ENCODE results near the gene TMEM50A.
"Not testable (repeated sequence)": the region's sequence is repeated elsewhere in the genome, so short reads cannot be mapped to it uniquely, and the experiment has no call there.

Gene TMEM50A

DNA sequence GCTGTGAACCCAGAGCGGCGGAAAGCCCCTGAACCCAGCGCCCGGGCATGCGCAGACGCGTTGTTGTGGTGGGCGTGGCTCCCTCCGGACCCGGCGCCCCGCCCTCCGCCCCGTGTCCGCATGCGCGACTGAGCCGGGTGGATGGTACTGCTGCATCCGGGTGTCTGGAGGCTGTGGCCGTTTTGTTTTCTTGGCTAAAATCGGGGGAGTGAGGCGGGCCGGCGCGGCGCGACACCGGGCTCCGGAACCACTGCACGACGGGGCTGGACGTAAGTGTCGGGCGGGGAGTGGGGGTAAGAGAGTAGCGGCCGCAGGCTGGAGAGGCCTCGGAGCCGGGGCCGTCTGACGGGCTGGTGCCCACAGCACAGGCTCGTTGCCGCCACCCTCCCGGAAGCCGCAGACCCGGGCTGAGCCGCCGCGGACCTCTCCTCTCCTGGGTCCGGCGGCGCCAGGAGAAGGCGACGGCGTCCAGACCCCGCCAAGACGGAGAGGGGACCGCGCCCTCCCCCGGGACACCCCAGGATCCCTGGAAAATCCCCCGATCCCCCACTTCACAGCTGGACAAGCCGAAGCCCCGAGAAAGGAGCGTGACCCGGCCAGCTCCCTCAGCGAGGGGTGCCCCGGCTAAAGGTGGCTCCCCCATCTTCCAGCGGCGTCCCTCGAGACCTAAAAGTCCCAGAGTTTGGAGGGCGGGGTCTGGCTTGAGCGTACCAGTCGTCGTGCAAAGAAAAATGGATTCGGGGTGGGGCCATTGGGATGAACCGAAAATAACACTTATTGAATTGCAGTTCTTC is at the start of gene TMEM50A:
Gene TMEM50A (plus strand): TSS at position 147 of the 794 bp plus-strand sequence. CDS start 2,153 bp downstream, outside the sequence.
- DNase-seq = peak; percentile 81 to 88

DNA sequence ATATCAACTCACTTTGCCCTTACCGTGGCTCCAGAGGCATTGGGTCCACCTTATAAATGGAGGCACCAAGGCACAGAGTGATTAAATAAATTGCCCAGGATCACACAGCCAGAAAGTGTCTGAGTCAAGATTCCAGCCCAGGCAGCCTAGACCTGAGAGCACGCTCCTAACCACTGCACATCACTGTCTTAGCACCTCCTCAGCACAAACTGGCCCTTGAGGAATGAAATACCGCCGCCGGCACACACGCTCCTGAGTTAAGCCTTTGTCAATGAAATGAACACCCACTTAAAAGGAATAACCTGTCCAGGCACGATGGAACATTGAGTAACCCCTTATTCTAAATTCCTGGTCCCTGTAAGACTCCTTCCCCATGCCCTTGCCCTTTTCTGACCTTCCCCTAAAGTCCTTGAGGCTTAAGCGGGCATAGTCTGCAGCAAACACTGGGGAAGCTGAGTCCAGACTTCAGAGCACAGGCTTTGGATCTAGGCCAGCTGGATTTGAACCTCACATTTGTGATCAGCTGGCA is 49.5 kb upstream of the TMEM50A start:
- not testable (repeated sequence) for DNase-seq

DNA sequence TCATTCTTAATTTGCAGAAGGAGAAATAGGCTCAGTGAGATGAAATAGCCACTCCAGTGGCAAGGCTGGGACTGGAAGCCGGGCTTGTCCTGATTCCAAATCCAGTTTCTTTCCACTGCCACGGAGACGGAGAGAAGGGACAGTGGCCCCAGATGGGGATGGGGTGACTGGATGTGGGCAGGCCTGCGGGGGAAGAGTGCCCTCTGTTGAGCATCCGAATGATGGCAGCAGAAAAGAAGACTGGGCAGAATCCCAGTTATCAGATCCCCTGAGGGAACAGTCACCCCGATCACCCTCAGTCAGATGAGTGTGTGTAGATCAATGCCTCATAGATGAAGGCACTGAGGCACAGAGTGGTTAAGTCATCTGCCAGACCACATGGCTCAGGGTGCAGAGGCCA is 48.1 kb upstream of the TMEM50A start:
- not testable (repeated sequence) for DNase-seq

DNA sequence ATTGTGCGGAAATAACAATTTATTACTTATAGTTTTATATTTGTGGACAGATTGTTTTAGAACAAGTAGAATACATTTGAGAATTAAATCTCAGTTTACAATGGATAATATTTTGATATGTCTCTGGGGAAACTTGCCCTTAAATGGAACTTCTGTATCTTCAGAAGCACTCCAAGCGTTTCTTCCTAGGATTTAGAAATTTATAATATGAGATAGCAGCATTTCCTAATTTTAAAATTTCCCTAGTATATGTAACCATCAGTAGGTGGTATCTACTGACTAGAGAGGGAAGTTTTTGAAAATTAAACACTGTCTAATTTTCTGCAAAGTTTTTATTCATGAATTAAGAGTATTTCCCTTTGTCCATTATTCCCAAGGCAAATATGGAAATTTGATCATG is 44.7 kb upstream of the TMEM50A start:
- DNase-seq = peak; percentile 51 to 52

DNA sequence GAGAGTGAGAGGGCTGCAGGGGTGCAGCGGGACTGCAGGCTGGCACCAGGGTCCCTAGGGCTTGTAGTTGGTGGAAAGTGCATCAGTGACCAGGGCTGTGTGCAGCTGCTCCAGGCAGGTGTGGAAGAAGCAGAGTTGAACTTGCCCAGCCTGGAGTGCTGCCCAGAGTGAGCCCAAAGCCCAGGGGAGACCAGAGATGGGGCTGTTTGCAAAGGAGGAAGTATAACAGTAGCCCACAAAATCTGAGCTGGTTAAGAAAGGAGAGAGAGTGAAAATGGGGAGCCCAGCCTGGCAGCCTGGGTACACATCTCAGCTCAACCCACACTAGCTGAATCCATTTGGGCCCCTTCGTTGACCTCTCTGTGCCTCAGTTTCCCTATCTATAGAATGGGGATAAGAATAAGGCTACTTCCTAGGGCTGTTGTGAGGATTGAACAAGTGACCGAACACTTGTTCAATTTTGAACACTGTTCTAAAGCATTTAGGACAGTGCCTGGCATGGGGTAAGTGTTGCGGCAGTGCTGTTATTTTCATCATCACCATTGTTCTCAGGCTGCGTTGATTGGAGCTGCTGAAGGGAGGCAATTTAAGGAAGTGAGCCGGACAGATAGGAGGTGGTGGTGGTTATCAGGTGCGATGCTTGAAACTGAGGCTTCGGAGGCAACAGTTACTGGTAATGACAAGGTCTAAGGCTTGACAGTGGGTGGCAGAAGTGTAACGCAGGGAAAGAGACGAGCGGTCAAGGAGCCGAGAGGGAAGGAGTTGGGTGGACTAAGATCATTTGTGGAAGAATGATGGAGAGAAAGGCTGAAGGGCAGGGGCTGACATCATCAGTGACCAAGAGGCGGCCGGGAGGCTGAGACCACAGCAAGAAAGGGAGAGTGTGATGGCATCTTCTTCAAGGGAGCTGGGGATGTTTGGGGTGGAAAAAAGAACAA is 43.0 kb upstream of the TMEM50A start:
- DNase-seq = not testable (repeated sequence)

DNA sequence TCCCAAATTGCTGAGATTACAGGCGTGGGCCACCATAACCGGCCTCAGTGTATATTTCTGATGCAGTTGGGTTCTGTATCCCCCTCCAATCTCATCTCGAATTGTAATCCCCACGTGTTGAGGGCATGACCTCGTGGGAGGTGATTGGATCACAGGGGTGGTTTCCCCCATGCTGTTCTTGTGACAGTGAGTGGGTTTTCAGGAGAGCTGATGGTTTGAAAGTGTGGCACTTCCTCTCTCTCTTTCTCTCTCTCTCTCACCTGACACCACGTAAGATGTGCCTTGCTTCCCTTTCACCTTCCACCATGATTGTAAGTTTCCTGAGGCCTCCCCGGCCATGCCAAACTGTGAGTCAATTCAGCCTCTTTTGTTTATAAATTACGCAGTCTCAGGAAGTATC is 41.6 kb upstream of the TMEM50A start:
- DNase-seq = peak in 1 of 2 donors; percentile 30

DNA sequence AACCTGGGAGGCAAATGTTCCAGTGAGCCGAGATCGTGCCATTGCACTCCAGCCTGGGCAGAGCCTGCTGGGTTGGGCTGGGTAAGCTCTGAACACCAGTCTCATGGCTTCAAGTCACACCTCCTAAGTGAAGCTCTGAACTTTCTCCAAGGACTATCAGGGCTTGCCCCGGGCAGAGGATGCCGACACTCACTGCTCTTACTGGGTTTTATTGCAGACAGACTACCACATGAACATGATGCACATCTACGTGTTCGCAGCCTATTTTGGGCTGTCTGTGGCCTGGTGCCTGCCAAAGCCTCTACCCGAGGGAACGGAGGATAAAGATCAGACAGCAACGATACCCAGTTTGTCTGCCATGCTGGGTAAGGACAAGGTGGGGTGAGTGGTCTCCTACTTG is 37.4 kb upstream of the TMEM50A start:
- not testable (repeated sequence) for DNase-seq

DNA sequence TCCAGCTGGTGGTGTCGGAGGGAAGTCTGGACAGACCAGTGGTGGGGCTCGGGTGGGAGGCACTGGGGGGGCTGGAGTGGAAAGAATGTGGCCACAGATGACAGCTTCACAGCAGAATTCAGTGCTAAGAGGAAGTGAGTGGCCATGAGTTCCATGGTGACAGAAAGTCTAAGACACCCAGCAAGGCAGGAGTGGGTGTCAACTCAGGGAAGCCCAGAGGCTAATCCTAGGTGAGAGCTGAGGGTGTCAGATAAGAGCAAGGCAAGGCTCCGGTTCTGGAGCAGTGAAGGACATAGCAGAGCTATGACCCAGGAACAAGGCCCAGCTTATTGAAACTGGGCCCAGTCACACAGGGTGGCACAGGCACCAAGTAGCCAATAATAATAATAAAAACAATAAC is 35.8 kb upstream of the TMEM50A start:
- peak; percentile 22 for DNase-seq

DNA sequence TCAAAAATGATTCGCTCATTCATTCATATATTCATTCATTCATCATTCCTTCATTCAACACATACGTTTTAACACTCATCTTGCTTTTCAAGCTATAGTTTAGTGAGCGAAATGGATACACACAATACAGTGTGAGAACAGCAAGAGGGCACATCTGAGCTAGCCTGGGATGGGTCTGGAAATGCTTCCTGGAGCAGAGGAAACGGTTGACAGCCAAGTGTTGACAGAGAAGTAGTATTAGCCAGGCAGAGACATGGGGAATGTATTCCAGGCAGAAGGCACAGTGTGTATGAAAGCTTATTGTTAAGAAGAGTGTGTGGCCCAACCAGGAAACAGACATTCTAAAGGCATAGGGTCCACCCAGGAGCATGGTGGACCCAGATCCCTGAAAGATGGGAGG is 33.2 kb upstream of the TMEM50A start:
- DNase-seq = not testable (repeated sequence)

DNA sequence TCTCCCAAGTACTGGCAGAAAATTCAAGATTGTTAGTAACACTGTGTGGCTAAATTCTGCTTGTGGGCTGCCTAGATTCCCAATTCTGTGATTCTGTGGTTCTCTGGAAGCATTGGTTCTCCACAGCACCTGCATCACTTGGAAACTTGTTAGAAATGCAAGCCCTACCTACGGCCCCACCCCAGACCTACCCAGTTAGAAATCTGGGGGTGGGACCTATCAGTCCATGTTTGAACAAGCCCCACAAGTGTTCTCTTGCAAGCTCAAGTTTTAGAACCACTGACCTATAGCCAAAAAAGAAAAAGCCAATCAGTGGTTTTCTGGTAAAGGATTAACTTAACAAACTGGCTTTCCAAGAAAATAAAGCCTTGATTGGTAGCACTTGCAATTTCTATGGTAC is 30.0 kb upstream of the TMEM50A start:
- DNase-seq = not testable (repeated sequence)

DNA sequence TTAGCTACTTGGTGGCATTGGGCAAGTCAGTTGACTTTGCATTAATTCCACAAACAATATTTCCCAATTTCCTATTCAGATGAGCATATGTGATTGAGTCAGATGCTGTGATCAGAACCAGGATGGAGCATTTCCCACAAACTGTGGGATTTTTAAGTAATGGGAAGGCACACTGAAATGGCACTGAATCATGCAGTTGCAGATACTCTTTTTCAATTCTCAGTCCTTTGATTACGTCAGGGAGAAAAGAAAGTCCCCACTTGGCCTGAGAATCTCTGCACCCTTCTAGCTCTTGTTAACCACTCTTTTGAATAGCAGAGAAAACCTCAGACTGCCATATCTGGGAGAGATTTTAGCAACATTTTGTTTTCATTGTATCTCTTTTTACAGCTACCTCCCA is 29.0 kb upstream of the TMEM50A start:
- DNase-seq = peak; percentile 90 to 92

DNA sequence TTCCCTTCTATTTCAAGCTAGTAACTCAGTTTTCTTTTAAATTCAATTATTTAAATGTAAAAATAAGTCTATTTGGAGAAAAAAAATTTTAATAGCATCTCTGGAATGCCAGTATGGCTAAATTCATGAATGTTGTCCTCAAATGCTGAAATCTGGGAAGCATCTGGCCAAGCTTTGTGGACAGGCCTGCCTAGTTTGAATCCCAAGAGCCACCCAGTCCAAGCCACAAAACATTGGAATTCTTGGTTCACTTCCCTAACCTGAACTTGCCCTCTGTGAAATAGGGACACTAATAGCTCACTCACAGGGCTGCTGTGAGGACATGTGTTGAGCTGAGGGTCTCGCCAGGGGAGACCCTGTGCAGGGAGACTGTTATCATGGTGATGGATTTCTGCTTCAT is 28.6 kb upstream of the TMEM50A start:
- DNase-seq = not testable (repeated sequence)

DNA sequence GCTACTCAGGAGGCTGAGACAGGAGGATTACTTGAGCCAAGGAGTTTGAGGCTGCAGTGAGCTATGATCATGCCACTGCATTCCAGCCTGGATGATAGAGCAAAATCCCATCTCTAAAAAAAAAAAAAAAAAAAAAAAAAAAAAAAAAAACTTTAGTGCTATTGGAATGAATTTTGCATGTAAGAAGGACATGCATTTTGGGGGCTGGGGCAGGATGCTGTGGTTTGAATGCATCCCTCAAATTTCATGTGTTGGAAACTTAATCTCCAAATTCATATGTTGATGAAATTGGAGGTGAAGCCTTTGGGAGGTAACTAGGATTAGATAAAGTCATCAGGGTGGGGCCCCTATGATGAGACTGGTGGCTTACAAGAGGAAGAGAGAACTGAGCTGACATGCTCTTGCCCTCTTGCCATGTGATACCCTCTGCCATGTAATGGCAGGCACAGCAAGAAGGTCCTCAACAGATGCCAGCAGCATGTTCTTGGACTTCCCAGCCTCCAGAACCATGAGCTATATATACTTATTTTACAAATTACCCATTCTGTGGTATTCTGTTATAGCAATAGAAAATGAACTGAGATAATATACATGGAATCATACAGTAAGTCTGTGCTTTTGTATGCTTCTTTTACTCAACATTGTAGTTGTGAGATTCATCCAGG is 25.2 kb upstream of the TMEM50A start:
- not testable (repeated sequence) for DNase-seq

DNA sequence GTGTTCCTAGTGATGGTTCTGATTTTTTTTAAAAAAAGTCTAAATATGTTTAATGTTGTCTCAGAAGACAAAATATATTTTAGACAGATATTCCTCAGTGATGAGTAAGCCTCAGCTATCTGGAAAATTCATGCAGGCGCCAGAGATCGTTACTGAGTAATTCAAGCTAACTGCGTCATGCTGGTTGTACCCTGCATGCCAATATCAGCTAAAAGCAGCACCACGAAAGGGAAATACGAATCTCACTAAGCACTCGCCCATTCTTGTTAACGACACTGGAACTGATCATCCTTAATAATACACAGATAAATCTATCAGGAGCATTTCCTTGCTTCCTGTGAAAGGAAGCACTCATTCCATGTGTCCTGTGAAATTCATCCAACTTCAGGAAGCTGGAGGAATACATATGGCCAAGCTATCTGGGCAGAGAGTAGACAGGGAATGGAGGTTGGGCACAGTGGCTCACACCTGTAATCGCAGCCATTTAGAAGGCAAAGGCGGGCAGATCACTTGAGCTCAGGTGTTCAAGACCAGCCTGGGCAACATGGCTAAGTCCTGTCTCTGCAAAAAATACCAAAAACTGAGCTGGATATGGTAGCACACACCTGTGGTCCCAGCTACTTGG is 17.7 kb upstream of the TMEM50A start:
- not testable (repeated sequence) for DNase-seq

DNA sequence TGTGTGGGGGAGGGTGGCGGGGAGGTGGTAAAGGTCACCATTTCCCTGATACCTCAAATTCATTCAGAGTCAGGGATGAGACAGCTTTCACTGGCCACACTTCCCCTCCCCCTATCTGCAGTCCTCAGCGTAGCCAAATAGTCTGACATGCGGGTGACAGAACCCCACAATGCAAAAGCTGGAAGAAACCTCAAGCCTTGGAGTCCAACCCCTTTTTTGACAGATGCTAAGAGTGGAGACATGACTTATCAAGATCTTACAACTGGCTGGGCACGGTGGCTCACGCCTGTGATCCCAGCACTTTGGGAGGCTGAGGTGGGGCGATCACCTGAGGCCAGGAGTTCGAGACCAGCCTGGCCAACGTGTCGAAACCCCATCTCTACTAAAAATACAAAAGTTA is 16.0 kb upstream of the TMEM50A start:
- not testable (repeated sequence) for DNase-seq

DNA sequence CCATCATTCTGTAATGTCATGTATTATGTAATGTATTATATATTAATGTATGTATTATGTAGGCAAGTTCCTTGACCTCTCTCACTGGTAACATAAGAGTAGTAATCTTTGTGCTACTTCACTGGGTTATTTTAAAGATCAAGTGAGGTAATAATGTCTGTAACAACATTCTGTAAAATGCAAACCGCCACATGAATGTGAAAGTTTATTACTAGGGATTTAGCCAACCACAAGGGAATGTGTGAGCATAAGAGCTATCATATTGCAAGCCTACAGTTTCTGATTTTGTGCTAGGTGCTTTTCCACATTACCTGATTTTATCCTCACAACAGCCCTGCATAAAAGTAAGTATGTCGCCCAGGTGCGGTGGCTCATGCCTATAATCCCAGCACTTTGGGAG is 13.7 kb upstream of the TMEM50A start:
- not testable (repeated sequence) for DNase-seq

DNA sequence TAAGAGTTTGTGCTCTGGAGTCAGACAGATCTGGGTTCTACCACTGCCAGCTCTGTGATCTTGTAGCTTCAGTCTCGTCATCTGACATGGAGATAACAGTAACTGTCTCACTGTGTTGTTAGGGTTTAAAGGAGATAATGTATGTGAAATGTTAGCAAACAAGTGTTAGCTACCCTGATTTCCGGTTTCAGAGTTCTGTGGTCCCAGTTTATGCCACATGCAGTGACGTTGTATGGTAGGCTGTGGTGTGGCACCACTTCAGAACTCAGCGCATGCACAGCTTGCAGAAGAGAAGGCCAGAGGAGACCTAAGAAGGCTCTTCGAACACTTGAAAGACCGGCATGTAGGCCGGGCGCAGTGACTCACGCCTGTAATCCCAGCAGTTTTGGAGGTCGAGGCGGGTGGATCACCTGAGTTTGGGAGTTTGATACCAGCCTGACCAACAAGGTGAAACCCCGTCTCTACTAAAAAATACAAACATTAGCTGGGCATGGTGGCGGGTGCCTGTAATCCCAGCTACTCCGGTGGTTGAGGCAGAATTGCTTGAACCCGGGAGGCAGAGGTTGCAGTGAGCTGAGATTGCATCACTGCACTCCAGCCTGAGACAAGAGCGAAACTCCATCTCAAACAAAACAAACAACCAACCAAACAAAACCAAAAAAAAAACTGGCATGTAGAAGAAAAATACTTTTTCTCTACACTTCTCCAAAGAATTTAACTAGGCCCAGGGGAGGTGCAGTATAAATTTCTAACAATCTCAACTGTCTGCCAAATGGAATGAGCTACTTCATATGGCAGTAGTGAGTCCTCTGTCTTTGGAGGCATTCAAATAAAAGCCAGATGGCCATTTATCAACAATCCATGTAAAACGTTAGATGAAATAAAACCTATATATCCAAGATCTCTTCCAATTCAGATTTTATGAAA is 10.0 kb upstream of the TMEM50A start:
- DNase-seq = not testable (repeated sequence)

DNA sequence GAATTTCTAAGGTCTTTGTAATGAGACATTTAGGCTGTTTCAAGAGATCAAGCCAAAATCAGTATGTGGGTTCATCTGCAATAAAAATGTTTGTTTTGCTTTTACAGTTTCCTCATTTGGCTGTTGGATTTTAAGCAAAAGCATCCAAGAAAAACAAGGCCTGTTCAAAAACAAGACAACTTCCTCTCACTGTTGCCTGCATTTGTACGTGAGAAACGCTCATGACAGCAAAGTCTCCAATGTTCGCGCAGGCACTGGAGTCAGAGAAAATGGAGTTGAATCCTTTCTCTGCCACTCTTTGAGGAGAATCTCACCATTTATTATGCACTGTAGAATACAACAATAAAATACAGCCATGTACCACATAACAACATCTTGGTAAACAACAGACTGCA is 9.3 kb upstream of the TMEM50A start:
- not testable (repeated sequence) for DNase-seq

DNA sequence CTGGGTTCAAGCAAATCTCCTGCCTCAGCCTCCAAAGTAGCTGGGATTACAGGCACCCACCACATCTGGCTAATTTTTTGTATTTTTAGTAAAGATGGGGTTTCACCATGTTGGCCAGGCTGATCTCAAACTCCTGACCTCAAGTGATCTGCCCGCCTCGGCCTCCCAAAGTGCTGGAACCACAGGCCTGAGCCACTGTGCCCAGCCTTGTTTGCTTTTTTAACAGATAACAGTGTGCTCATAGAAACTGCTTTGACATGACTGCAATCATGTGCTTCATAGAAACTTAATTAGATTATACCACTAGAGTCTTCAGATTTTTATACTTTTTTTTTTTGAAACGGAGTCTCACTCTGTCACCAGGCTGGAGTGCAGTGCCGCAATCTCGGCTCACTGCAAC is 8.8 kb upstream of the TMEM50A start:
- DNase-seq = not testable (repeated sequence)

DNA sequence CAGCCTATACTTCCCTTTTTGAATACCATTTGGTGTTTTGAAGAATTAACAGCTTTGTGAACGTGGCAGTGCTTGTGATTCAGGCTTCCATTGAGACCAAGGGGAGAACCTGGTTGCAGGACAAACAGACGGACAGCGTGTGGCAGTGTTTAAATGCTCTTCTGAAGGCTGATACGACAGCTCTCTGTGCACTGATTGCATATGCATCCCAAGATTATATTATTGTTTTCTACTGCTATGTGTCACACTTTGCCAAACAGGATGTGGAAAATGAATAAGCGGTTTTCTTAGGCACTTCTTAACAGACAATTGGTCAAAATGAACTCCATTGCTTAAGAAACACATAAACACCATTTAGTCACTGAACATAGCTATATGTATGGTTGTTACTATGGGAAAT is 8.2 kb upstream of the TMEM50A start:
- peak; percentile 47 to 57 for DNase-seq

DNA sequence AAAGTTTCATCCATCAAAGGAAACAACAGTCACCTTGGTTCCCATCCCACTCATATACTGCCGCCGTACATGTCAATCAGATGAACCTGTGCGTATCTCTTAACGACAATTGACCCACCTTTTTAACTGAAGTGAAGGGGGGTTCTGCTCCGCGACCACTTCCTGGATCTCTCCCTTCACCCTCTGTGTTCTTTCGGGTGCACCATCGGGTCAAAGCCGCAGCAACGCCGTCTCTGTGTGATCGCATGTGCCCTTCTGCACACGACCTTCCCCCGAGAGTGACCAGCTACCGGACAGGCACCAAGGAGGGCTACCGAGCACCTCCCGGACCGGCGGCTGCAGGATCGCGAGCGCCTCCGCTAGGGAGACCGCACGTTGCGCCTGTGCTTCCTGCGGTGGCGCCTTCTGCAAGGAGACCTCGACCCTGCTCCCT is 1.2 kb upstream of the TMEM50A start:
- not testable (repeated sequence) for DNase-seq
